D341Med (cell line): ENCODE results near the gene HNRNPU.

Source experiments
- DNase-seq: peaks from one replicate; pipeline ENCODE4 v3.0.0; 2012; ENCODE audit warnings: low spot score

Gene HNRNPU

GRCh38 chr1:244862699-244863490, 1.4 kb downstream of the HNRNPU start:
- peak; percentile 99 for DNase-seq

- DNase-seq = no peak
Measured at GRCh38 chr1:244862354-244862698, 2.0 kb downstream of the HNRNPU start.

- DNase-seq = no peak
Measured at GRCh38 chr1:244861683-244862082, 2.7 kb downstream of the HNRNPU start.

- no peak for DNase-seq
Measured at GRCh38 chr1:244860914-244861610, 3.3 kb downstream of the HNRNPU start.

GRCh38 chr1:244860078-244860477, 4.3 kb downstream of the HNRNPU start:
- DNase-seq = no peak

- DNase-seq = no peak
Measured at GRCh38 chr1:244858357-244858756, 6.0 kb downstream of the HNRNPU start.

GRCh38 chr1:244857761-244858160, 6.6 kb downstream of the HNRNPU start:
- DNase-seq = no peak

GRCh38 chr1:244854865-244855578, 9.3 kb downstream of the HNRNPU start:
- DNase-seq = no peak

GRCh38 chr1:244854166-244854565, 10.2 kb downstream of the HNRNPU start:
- DNase-seq = no peak

- no peak for DNase-seq
Measured at GRCh38 chr1:244852694-244853093, 11.6 kb downstream of the HNRNPU start.

- DNase-seq = no peak
Measured at GRCh38 chr1:244851546-244852231, 12.7 kb downstream of the HNRNPU start.

GRCh38 chr1:244850896-244851295, 13.4 kb downstream of the HNRNPU start:
- DNase-seq = no peak

GRCh38 chr1:244850099-244850852, 14.1 kb downstream of the HNRNPU start:
- DNase-seq = no peak

- DNase-seq = no peak
Measured at GRCh38 chr1:244849189-244849866, 15.0 kb downstream of the HNRNPU start.

- no peak for DNase-seq
Measured at GRCh38 chr1:244846653-244847052, 17.7 kb downstream of the HNRNPU start.

- no peak for DNase-seq
Measured at GRCh38 chr1:244844155-244845121, 19.9 kb downstream of the HNRNPU start.

GRCh38 chr1:244843148-244843978, 21.0 kb downstream of the HNRNPU start:
- no peak for DNase-seq

GRCh38 chr1:244841273-244841927, 22.9 kb downstream of the HNRNPU start:
- DNase-seq = no peak
